SH-SY5Y (cell line): ENCODE measurements around the gene MRFAP1L1.

ENCODE experiments used
- GATA2 ChIP-seq: IDR thresholded peaks from 2 replicates; pipeline ENCODE4 v1.6.1; 2011; ENCODE audit warnings: mild to moderate bottlenecking, low read depth, low read length
- GATA3 ChIP-seq: IDR thresholded peaks from 2 replicates; pipeline ENCODE4 v1.6.1; 2011; ENCODE audit warnings: low read depth, mild to moderate bottlenecking, low read length, moderate library complexity

- no peak for TF ChIP-seq GATA3
- TF ChIP-seq GATA2: no peak
Observed at GRCh38 chr4:6682862-6683590, 26.6 kb downstream of the MRFAP1L1 start.
